Renal cortical epithelial cell (primary cell): ENCODE measurements around the gene UTP11. TPM values are rescaled to one million over a fixed set of nuclear protein-coding genes. Genes with fewer than 3 reads are reported as not detected.
"Not testable (repeated sequence)": the region's sequence is repeated elsewhere in the genome, so short reads cannot be mapped to it uniquely, and the experiment has no call there.

Experiments used
- DNase-seq: peaks from one replicate; pipeline ENCODE4 v3.0.0-alpha.2; 2011; ENCODE audit warnings: low read depth
- total RNA-seq: library from RNA; depleted of rRNA; stranded (reverse); fragments of >200 nt; gene quantifications from 2 replicates; pipeline ENCODE4 v1.2.3, GENCODE V29; 2014

Gene UTP11
- total RNA-seq, 1 donor from 2014 or later, result 34.8 TPM

DNA sequence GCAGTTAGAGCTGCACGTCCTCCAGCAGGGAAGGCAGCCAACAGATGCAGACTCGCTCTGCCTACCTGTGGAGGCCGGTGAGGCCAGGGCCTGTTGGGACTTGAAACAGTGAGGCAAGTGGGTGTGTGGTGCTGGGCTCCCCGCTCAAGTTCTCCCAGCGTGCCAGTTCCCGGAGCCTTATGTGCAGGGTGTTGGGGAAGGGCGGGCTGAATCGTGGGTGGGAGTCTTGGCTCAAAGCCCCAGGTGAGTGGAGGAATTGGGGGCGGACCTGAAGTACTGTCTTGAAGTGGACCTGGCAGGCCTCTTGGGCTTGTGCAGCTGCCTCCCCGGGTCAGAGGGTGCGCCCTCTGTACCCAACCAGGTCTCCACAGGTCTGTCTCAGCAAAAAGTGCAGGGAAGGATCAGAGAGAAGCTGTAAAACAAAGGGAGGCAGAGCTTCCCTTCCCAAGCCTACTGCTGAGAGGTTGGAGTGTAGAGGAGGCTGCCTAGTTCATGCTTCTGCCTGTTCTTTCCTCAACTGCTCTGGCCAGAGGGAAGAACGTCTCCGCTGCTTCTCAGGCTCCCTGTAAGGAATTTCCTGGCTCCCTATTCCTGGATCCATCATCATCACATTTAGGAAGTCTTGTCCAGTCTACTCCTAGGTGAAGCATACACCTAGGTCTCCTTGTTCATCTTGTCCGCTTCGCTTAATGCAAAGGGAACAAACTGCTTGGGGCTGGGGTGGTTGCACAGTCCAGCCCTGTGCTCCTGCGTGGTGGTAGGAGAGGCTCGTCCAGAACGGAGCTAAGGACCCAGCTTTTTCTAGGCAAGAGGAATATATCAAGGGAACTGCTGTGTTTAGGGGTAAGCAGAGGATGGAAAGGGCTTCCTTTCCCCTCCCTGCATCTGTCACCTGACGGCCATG lies 14.9 kb downstream of the UTP11 start:
- DNase-seq, result no peak

DNA sequence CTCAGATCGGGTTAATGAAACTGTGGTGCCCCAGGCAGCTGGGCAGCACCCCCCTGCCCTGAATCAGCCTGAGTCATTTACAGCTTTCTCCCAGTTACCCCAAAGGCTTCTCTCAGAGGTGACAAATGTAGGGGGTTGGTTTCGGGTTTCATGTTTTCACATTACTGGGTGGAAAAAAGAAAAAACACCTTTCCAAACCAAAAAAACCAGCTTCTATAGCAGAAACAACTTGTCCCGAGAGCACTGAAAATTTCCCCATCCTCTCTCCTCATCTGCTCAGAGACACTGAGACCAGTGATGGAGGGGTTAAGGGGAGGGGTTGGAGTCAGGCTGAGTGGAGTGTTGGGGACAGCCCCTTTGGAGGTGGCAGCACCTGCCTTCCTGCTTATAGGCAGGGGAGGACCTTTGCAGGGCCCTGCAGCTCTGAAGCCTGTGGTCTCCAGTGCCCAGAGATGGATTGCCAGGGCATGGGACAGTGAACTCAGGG lies 15.6 kb downstream of the UTP11 start:
- peak; percentile 32 for DNase-seq

DNA sequence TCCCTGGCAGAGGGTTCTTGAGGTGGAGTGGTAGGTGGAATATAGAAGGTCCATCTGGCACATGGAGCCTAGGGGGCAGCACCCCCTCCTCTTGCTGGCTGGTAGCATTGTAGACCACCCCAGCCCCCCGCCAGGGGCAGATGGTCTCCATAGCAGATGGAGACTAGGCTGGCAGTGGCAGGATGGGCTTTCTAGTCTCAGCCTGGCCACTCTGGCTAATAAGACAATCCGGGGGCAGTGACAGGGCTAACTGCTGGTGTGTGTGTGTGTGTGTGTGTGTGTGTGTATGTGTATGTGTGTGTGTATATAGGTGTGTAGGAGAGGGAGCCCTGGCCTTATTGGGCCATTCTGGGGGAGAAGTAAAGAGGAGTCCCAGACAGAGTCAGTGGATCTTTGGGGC lies 16.1 kb downstream of the UTP11 start:
- no peak for DNase-seq

DNA sequence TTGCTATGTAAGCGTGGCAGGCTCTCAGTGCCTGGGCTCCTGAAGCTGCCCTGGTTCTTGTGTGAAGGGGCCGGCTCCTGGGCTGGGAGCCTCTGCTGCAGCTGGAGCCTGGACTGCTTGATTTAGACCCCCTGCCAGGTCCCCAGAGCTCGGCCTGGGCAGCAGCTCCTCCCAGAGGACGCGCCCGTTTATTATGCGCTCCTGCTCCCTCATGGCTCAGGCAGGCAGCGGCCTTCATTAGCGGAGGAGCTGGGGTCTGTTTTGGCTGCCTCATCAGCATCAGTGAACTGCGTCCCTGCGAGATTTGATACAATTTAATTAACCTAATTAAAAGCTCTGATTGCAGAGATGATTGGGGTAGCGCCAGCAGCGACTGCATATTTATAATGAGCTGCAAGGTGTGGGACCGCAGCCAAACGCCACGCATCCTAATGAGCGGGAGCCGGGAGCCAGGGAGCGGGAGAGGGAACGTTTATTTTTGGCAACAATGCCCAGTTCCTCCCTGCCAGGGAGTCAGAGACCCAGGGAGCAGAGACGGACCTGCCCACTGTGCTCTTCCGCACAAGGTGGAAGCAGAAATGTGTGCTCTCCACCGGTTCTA lies 16.6 kb downstream of the UTP11 start:
- no peak for DNase-seq

DNA sequence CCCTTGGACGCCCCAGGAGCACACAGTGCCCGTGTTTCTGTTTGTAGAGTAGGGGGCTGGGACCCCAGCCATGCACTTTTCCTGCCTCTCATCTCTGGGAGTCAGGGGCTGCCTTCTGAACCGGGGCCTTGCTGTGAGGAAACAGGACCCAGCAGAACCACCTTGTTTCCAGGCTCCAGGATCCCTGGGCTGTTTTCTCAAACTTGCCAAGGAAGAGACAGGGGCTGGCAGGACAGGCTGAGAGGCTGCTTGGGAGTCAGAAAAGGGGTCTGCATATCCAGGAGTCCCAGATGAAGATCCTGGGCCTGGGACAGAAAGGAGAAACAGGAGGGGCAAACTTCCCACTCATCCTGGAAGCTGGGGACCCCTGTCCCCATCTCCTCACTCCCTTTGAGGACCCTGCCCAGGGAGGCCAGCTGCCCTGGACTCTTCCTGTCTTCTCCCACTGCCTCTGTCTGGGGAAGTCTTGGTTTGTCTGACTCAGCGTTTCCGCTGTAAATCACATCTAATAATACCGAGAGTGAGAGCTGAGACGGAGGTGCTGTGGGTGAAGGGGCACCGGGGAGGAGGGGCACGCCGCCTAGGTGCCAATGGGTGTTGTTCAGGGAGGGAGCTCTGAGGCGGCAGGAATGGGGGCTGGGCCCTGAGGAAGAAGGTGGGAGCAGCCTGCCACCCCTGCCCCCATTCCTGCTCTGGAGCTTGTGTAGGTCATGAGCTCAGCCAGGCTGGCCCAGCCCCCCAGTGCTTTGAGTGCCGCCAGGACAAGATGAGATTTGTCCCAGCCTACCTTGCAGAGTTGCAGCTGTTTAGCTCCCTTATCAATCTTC lies 17.4 kb downstream of the UTP11 start:
- DNase-seq, result peak; percentile 70

DNA sequence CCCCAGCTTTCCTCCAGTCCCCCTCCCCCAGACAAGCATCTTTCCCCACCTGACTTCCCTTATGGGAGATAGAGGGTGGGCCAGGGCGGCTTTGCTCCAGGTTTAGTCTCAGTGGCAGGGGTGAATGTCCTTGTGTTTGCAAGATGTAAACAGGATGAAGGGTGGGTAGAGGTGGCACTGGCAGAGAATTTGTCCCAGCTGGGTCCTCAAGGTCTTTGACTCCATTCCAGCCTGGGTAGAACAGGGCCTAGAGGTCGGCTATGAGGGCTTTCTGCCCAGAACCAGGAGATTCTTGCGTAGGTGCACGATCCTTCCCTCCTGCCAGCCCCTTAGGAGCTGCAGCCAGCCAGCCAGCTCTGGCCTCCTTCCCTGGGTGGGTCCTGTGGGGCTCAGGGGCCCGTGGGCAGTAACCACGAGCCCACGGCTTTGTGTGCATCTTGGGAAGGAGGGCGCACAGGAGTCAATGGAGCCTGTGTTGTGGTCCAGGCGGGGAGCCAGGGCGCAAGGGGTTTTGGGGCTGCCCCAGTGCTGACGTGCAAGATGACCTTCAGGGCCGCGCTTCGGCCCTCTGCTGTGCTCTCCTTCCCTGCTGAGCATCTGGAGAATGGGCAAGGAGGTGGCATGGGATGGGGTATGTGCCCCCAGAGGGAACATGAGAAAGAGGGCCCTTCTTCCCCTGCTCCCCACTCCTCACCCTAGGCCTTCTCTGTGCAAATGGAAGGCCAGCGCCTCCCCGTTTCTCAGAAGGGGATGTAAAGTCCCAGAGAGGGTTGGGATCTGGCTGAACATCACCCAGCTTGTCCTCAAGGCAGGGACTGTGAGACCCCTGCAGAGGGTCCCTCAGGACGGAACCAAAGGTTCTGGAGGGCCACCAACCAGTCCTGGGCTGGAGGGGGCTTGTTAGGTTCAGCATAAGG lies 18.3 kb downstream of the UTP11 start:
- DNase-seq, result no peak

DNA sequence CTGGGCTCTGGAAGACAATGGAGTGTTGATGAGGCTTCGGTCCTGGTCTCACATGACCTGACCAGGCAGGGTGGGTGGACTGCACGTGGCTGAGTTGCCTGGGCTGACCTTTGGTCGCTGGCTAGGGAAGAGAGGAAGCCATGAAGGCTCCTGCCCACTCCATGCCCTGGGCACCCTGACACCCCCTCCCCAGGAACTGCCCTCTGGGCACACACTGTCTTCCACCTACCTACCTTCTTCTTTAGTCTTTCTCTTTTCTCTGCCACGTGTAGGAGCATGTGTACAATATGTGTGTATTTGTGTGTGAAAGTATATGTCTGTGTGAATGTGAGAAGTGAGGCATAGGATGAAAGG lies 19.0 kb downstream of the UTP11 start:
- DNase-seq, result no peak

DNA sequence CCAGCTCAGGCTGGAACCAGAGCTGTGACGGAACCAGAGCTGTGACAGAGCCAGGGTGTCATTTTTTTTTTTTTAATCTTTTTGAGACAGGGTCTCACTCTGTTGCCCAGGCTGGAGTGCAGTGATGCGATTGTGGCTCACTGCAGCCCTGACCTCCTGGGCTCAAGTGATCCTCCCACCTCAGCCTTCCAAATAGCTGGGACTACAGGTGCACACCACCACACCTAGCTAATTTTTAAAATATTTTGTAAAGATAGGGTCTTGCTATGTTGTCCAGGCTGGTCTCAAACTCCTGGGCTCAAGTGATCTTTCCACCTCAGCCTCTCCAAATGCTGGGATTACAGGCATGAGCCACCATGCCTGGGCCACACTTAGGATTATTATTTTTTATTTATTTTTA lies 20.5 kb downstream of the UTP11 start:
- DNase-seq, result not testable (repeated sequence)

DNA sequence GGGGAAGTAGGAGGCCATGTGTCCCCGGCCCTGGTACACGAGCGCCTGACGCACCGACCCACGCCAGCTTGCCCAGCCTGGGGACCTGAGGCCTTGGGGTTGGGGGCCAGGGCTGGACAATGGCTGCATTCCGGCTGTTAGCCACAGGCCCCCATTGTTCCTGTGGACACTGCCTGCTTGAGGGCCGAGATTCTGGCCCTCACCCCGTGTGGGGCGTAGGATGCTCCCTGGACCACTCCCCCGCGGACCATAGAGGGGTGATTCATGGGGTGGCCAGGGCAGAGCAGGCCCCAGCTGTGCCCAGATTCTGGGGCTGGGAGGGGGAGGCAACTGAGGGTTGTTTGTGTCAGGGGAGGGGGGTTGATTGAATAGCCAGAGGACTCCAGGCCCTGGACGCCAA lies 22.3 kb downstream of the UTP11 start:
- no peak for DNase-seq

DNA sequence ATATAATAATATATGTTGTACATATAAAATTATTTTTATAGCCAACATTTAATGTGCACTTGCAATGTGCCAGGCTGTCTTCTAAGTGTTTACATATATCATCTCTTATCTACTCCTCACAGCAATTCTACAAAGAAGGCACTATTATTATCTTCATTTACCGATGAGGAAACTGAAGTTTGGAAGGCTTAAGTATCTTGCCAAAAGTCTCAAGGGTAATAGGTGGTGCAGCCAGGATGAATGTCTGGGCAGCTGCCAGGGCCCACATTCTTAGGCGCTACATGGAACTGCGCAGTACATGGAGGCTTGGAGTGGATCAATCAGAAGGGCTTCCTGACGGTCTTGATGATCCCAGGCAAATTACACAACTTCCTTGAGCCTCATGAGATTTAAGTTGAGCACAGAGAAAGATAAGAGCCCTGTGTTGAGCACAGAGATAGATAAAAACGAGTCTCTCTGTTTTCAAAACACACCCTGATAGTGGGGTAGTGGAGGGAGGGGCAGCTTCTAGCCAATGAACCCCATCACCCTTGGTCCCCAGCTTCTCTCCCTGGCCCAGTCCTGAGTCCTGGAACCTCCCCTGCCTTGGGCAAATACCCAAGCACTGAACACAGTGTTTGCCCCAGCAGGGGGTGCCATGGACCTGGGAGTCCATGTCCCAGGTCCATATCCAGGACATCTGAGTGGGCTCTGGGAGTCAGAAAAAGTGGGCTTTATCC lies 24.8 kb downstream of the UTP11 start:
- no peak for DNase-seq

DNA sequence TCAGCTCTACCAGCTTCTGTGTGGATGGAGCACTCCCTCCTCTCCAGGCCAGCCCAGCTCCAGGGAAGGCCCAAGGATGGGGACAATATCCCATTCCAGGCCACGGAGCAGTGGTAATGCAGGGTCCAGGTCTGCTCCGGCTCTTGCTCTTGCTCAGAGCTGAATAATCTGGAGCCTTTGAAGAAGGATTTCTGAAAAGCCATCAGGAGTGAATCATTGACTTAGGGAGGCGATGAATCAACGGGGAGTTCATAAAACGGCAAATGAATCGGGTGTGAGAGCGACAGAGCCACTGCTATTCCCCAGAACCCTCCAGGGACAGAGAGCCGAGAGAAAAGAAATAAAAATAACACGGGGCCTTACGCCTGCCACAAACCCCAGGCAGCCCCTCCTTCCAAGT lies 26.3 kb downstream of the UTP11 start:
- peak; percentile 93 for DNase-seq

DNA sequence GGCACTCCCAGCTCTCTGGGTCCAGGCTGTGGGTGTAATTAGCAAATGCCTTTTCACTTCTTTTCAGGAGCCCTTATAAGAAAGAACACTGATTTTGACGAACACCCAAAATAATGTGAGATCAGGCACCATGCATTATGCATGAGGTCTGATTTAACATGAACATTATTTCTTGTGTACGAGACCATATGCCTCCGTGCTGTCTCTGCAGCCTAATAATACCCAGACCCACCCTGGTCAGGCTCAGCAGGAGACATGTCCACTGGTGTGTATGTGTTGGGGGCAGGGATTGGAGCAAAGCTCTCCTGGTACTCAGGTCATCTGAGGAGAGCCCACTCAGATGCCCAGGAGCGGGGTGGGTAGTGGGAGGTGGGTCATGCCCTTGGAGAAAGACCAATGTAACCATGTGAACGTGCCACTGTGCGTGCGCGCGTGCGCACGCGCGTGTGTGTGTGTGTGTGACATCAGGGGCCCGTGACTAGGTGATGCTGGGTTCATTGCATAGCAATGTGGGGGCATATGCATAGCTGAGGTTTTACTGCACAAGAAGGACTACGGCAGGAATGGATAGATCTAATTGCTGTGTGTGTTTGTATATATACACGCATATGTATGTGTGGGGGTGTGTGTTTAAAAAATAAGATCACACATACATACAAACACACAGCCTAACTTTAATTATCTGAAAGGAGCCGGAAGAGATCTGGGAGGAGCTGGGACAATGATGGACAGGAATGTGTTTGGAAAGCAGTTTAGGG lies 27.0 kb downstream of the UTP11 start:
- DNase-seq, result no peak

DNA sequence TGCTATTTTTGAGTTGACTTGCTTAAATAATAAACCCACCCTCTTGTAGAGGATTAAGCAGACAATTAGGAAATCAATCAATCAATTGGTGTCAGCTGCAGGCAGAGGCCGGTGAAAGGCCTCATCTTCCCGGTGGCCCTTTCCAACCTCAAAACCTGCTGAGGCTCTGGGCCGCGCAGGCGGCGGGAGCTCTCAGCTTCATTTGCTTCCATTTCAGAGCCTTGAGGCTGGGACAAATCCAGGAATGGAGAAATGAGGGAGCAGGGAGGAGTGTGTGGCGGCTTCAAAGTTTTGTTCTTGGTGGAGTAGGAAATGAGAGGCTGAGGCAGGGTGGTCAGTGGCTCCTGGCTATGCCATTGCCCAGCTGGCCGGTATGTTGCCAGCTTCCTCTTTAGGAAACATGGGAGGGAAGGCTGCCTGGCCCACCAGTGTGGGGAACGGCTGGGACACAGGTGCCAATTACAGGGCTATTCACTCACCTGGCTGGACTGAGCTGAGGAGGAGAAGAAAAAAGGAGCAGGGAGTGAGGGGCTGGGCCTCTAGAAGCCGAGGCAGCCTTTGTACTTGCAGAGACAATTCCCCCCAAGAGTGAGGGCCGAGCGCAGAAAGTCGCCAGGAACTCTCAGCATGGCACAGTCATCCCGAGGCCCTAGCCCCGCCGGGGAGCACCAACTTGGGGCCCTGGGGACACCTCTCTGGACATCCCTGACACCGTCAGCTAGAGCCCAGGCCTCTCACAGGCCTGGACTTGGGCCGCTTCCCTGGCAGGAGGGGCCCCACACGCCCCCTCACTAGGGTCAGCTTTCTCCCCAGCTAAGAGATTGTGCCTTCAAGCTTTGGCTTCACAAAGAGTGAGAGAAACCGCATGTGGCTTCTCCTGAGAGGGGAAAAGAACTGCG lies 29.7 kb downstream of the UTP11 start:
- DNase-seq, result no peak

DNA sequence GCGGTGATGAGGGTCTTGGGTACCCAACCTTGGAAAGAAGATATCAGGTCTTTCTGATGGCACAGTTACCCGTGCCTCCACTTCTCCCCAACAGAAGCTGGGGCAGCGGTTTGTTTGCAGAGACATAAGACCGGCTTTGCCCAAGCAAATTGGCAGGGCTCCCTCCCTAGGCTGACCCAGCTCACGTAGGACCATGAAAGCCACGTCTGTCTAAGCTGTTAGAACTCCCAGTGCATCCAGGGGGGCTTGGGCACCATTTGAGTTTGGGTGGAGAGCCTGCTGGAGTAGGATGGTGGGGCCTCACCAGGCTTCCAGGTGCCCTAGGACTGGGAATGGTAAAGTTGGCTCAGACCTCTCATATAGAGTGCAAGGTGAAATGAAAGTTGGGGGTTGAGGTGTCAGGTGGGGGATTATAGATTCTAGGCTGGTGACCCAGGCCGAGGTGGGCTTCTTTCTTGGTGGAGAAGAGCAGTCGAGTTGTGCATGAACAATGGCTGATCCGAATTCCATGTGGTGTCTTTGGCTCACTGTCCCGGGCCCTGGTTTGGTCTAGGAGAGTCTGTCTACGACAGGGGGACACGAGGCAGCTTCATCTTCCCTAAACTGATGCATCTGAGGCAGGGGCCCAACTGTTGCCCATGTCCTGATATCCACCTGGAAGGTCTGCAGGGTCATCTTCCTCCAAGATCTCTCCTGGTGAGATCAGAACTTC lies 30.7 kb downstream of the UTP11 start:
- no peak for DNase-seq

DNA sequence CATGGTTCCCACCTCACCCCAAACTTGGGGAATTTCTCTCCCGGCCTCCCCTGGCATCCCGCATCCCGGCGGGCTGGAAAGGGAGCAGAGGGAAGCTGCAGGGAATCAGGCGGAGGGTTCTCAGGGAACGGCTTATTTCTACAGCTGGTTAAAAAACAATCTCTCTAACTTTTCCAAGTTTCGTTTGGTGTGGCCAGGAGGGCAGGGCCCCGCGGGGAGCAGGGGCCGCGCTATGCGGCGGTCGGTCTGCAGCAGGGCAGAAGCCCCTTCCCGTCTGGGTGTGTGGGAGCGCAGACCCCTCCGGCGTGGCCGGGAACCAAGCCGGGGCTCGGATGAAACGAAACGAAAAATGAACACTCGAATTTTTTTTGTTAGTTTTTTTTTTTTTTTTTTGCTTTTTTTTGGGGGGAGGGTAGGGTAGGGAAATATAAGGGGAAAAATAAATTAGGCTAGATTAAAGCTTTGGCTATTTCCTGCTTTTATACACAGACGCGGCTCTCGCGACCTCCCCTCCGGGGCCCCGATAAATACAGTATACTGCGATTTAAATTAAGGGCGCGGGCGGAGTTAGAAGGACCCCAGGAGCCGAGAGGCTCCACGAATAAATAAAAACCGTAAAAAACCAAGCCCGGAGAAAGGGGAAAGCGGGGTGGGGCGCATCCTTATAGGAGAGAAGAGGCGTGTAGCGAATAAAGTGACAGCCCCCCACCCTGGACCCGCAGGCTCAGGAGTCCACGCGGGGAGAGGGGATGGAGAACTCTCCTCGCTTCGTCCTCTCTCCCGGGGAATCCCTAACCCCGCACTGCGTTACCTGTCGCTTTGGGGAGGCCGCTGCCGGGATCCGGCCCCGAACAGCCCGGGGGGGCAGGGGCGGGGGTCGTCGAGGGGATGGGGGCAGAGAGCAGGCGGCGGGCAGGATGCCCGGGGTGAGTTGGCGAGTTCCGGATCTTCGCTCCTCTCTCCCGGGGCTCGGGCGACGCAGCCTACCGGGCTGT lies 32.0 kb downstream of the UTP11 start:
- DNase-seq, result no peak

DNA sequence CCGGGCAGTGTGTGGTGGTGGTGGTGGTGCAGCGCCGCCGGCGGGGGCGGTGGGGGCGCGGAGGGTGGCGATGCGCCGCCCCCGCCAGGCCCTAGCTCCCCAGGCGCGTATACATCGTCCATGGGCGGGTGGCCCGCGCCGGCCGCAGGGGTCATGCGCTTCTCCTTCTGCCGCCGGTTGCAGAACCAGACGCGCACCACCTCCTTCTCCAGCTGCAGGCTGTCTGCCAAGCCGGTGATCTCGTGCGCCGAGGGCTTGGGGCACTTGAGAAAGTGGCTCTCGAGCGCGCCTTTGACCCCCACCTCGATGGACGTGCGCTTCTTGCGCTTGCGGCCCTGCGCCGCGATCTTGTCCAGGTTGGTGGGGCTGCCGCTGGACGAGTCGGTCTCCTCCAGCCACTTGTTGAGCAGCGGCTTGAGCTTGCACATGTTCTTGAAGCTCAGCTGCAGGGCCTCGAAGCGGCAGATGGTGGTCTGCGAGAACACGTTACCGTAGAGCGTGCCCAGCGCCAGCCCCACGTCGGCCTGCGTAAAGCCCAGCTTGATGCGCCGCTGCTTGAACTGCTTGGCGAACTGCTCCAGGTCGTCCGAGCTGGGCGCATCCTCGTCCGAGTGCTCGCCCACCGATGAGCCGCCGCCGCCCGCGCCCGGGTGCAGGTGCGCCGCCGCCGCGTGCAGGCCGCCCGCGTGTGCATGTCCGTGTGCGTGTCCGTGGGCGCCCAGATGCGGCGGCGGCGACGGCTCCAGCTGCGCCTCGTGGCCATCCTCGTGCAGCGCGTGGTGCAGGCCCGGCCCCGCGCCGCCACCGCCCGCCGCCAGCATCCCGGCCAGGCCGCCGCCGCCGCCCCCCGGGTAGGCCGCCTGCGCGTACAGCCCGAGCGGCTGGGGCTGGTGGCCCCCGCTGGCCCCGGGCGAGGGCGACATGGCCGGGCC lies 33.1 kb downstream of the UTP11 start:
- DNase-seq, result no peak
